Endothelial cell of umbilical vein (primary cell): ENCODE measurements around the gene TFF1. TPM values are rescaled to one million over a fixed set of nuclear protein-coding genes. Genes with fewer than 3 reads are reported as not detected.

Experiments used
- BruUV-seq: library from RNA; stranded (reverse); fragments of 400-500 nt; replicated peaks from 2 replicates; lab custom pipeline; 2021; lab: Mats Ljungman, UMichigan
- CTCF ChIA-PET: fragments of 300-600, 350-600 bp; sonication (Branson Sonifier 250); formaldehyde crosslinking; loops from one replicate; lab custom pipeline; 2021; ENCODE audit warnings: antibody characterized with exemption, inconsistent platforms; lab: Charles Lee
- POLR2A ChIA-PET: fragments of 300-600, 350-600 bp; sonication (Branson Sonifier 250); formaldehyde crosslinking; loops from one replicate; lab custom pipeline; 2021; ENCODE audit warnings: antibody characterized with exemption, inconsistent platforms; lab: Charles Lee
- DNase-seq: peaks from one replicate; pipeline ENCODE4 v3.0.0-alpha.2; 2011; ENCODE audit warnings: low read depth, low spot score
- FAIRE-seq: peaks from 2 replicates; lab custom pipeline; 2011; peaks lifted over from hg19 to GRCh38; lab: Jason Lieb, UNC
- H2AFZ ChIP-seq: 2 replicates; pipeline ENCODE4 v1.6.0; 2012; ENCODE audit warnings: low read depth, low read length, control low read depth, inconsistent platforms
- H3K27ac ChIP-seq: 2 replicates; pipeline ENCODE4 v1.5.1; 2011; ENCODE audit warnings: low read depth, mild to moderate bottlenecking, control low read depth, low read length, moderate library complexity; ENCODE audit not compliant: insufficient read depth
- H3K27me3 ChIP-seq, 2 experiments: 2 replicates each; pipeline versions ENCODE4 v1.6.0 to v1.6.1; 2011; ENCODE audit warnings: low read length in 2 of 2, mixed read lengths in 1 of 2; ENCODE audit not compliant: control insufficient read depth in 2 of 2, insufficient read depth in 2 of 2
- H3K36me3 ChIP-seq, 2 experiments: 2 replicates in 1 of 2; 3 replicates in 1 of 2; pipeline ENCODE4 v1.5.1; 2011; ENCODE audit warnings: low read length in 2 of 2, mild to moderate bottlenecking in 1 of 2, moderate library complexity in 1 of 2; ENCODE audit not compliant: control insufficient read depth in 2 of 2, insufficient read depth in 2 of 2; ENCODE audit errors: extremely low read depth in 1 of 2
- H3K4me1 ChIP-seq: 3 replicates; pipeline ENCODE4 v1.5.1; 2011; ENCODE audit warnings: mild to moderate bottlenecking, low read length; ENCODE audit not compliant: control insufficient read depth, insufficient read depth; ENCODE audit errors: extremely low read depth
- H3K4me2 ChIP-seq: 2 replicates; pipeline ENCODE4 v1.6.1; 2011; ENCODE audit warnings: low read length, control low read depth, mixed read lengths; ENCODE audit not compliant: insufficient read depth
- H3K4me3 ChIP-seq, 3 experiments: fragments of 200-600 bp in 1 of 3; sonication (generic), shearing (Covaris generic) in 1 of 3; replicated peaks in 1 of 3; 2 replicates each; pipeline ENCODE4 v1.5.1; 2011 to 2016; ENCODE audit warnings: control low read depth in 3 of 3, low read length in 3 of 3, mild to moderate bottlenecking in 2 of 3, inconsistent platforms in 1 of 3, low read depth in 1 of 3, moderate library complexity in 1 of 3; ENCODE audit not compliant: insufficient read depth in 1 of 3
- H3K79me2 ChIP-seq: 2 replicates; pipeline ENCODE4 v1.6.0; 2012; ENCODE audit warnings: low read length, inconsistent platforms; ENCODE audit not compliant: control insufficient read depth, insufficient read depth
- H3K9ac ChIP-seq: replicated peaks from 2 replicates; pipeline ENCODE3; 2011; ENCODE audit warnings: low read length, control low read depth; ENCODE audit not compliant: insufficient read depth; ENCODE audit errors: extremely low read depth
- H3K9me1 ChIP-seq: replicated peaks from 3 replicates; pipeline ENCODE4 v1.6.0; 2011; ENCODE audit warnings: mild to moderate bottlenecking, low read length; ENCODE audit not compliant: control insufficient read depth, insufficient read depth; ENCODE audit errors: extremely low read depth
- H3K9me3 ChIP-seq: replicated peaks from 2 replicates; pipeline ENCODE4 v1.5.1; 2012; ENCODE audit warnings: low read length, inconsistent platforms; ENCODE audit not compliant: control insufficient read depth, insufficient read depth
- H4K20me1 ChIP-seq: replicated peaks from 2 replicates; pipeline ENCODE3; 2011; ENCODE audit warnings: mild to moderate bottlenecking, low read length; ENCODE audit not compliant: control insufficient read depth, insufficient read depth; ENCODE audit errors: extremely low read depth
- CTCF ChIP-seq, 2 donors: IDR thresholded peaks; 1 replicate in 1 of 2; 2 replicates in 1 of 2; pipeline ENCODE4 v1.5.1; 2011; ENCODE audit warnings: low read length in 2 of 2, mild to moderate bottlenecking in 2 of 2, moderate library complexity in 2 of 2, control low read depth in 1 of 2, inconsistent platforms in 1 of 2, low read depth in 1 of 2; ENCODE audit not compliant: insufficient read depth in 1 of 2; ENCODE audit errors: extremely low read depth in 1 of 2
- EZH2 ChIP-seq: IDR thresholded peaks from 2 replicates; pipeline ENCODE4 v1.6.1; 2012; ENCODE audit warnings: borderline replicate concordance, low read depth, mild to moderate bottlenecking, moderate library complexity, low read length, inconsistent platforms; ENCODE audit not compliant: severe bottlenecking
- FOS ChIP-seq: IDR thresholded peaks from 2 replicates; pipeline ENCODE4 v1.6.1; 2011; ENCODE audit warnings: mild to moderate bottlenecking, low read length, moderate library complexity, borderline replicate concordance; ENCODE audit not compliant: insufficient read depth
- GATA2 ChIP-seq: IDR thresholded peaks from 2 replicates; pipeline ENCODE4 v1.7.0; 2011; ENCODE audit warnings: low read depth, mild to moderate bottlenecking, moderate library complexity, mixed read lengths, low read length; ENCODE audit not compliant: insufficient read length, insufficient read depth
- JUN ChIP-seq: IDR thresholded peaks from 2 replicates; pipeline ENCODE4 v1.6.1; 2011; ENCODE audit warnings: borderline replicate concordance, low read depth; ENCODE audit not compliant: insufficient read length, insufficient read depth
- MYC ChIP-seq: IDR thresholded peaks from one replicate; pipeline ENCODE4 v1.6.1; 2011; ENCODE audit warnings: mild to moderate bottlenecking, low read depth, low read length
- POLR2A ChIP-seq: IDR thresholded peaks from 2 replicates; pipeline ENCODE4 v1.6.1; 2012; ENCODE audit warnings: low read depth, mild to moderate bottlenecking, control low read depth, low read length
- POLR2AphosphoS5 ChIP-seq: IDR thresholded peaks from 2 replicates; pipeline ENCODE4 v1.6.1; 2012; ENCODE audit warnings: low read depth, mild to moderate bottlenecking, control low read depth, low read length, moderate library complexity; ENCODE audit not compliant: insufficient read depth
- dilution Hi-C: fragments of 300-500 bp; cut with MboI; formaldehyde crosslinking; loops from one replicate; pipeline ENCODE4 v1.15.0; 2019; ENCODE audit warnings: low sequenced_read_pairs; ENCODE audit not compliant: extremely low pct_ligation_motif_present
- intact Hi-C: fragments of 100-400 bp; cut with micrococcal nuclease; formaldehyde crosslinking; loops from one replicate; pipeline ENCODE4 v1.10.0; 2022
- polyA plus RNA-seq, 4 experiments: library from polyadenylated mRNA; depleted of rRNA in 3 of 4; stranded (reverse) in 3 of 4; unstranded in 1 of 4; fragments of >200 nt; gene quantifications; 2 replicates each; pipeline versions ENCODE4 v1.2.1 to v1.2.3, GENCODE V29; 2011 to 2012; ENCODE audit warnings: missing spikeins in 1 of 4
- total RNA-seq: library from RNA; stranded (reverse); gene quantifications from 2 replicates; pipeline ENCODE4 v1.2.3, GENCODE V29; 2021

The TFF1 gene
- total and polyA plus RNA-seq, 2 donors (not counting 3 experiments of a cell fraction or from before 2014, with no cell fraction given): not detected

GRCh38 chr21:42401820-42402251 lies 35.5 kb upstream of the TFF1 start:
- no peak for DNase-seq
- Histone ChIP-seq H3K9ac (no peak overlapping the region), H3K27me3 (peaks cover 0 to 3% of the 10 kb centered on the region in 2 experiments), H3K9me1 (no peaks in the 10 kb centered on the region), H3K4me1 (no peaks in the 10 kb centered on the region), H2AFZ (no peak overlapping the region), H3K27ac (no peak overlapping the region), H4K20me1 (no peaks in the 10 kb centered on the region), H3K79me2 (no peaks in the 10 kb centered on the region), H3K9me3 (no peaks in the 10 kb centered on the region), H3K36me3 (no peaks in the 10 kb centered on the region), H3K4me3 (no peak overlapping the region), H3K4me2 (no peak overlapping the region)
- ChIA-PET CTCF (no interaction called here), POLR2A (no interaction called here)
- TF ChIP-seq POLR2AphosphoS5: no peak
- TF ChIP-seq GATA2: no peak
- no peak for TF ChIP-seq MYC
- BruUV-seq: no TSS peak
- FAIRE-seq: no peak
- intact Hi-C loops: no loop called here
- dilution Hi-C loops: no loop called here

GRCh38 chr21:42401154-42401553 lies 34.8 kb upstream of the TFF1 start:
- no peak overlapping the region for H3K9ac ChIP-seq
- ChIA-PET CTCF (no interaction called here), POLR2A (no interaction called here)
- H3K27me3 ChIP-seq: peaks cover 0 to 5% of the 10 kb centered on the region in 2 experiments
- no peaks in the 10 kb centered on the region for H3K9me3 ChIP-seq
- FAIRE-seq: no peak
- no peak overlapping the region for H3K4me2 ChIP-seq
- H3K4me3 ChIP-seq: no peak overlapping the region
- no TSS peak for BruUV-seq
- dilution Hi-C loops (no loop called here), intact Hi-C loops (no loop called here)
- no peaks in the 10 kb centered on the region for H3K79me2 ChIP-seq
- H2AFZ ChIP-seq: no peak overlapping the region
- H4K20me1 ChIP-seq: no peaks in the 10 kb centered on the region
- no peaks in the 10 kb centered on the region for H3K36me3 ChIP-seq
- no peaks in the 10 kb centered on the region for H3K4me1 ChIP-seq
- H3K9me1 ChIP-seq: no peaks in the 10 kb centered on the region
- TF ChIP-seq GATA2 (no peak), MYC (no peak), JUN (no peak), FOS (no peak), POLR2AphosphoS5 (no peak), CTCF (IDR thresholded peaks at IDR 0.05; ENCODE audit: extremely low read depth in 1 of 2, insufficient read depth in 1 of 2, low read depth in 1 of 2, low read length in 2 of 2) (no peak), POLR2A (no peak), EZH2 (no peak)
- no peak overlapping the region for H3K27ac ChIP-seq
- DNase-seq: no peak
